SK-N-SH treated with all-trans-retinoic acid at 6 μM for 48 hours (cell line): ENCODE results near the gene CCDC40.

ENCODE experiments used
- ARNTL ChIP-seq: fragments of 450-650 bp; formaldehyde crosslinking; IDR thresholded peaks from 2 replicates; pipeline ENCODE4 v1.5.0; 2020; ENCODE audit warnings: low read depth, mild to moderate bottlenecking, moderate library complexity, borderline replicate concordance
- OSR1 ChIP-seq: fragments of 250-450 bp; sonication (Bioruptor Pico); IDR thresholded peaks from 2 replicates; pipeline ENCODE4 v1.8.0; 2022; ENCODE audit warnings: moderate library complexity, mild to moderate bottlenecking, inconsistent platforms
- TCF4 ChIP-seq: fragments of 250-450 bp; sonication (Bioruptor Pico); IDR thresholded peaks from 2 replicates; pipeline ENCODE4 v1.8.0; 2021; ENCODE audit warnings: mild to moderate bottlenecking, moderate library complexity, borderline replicate concordance
- TF ChIP-seq, protein P1 (sequence below): fragments of 250-450 bp; sonication (Bioruptor Pico); IDR thresholded peaks from 2 replicates; pipeline ENCODE4 v1.8.0; 2020; ENCODE audit warnings: mild to moderate bottlenecking, moderate library complexity, borderline replicate concordance
- TF ChIP-seq, protein P2 (sequence below): fragments of 250-450 bp; sonication (Bioruptor Pico); IDR thresholded peaks from 2 replicates; pipeline ENCODE4 v1.8.0; 2021; ENCODE audit warnings: low read depth, mild to moderate bottlenecking, moderate library complexity, borderline replicate concordance

DNA sequence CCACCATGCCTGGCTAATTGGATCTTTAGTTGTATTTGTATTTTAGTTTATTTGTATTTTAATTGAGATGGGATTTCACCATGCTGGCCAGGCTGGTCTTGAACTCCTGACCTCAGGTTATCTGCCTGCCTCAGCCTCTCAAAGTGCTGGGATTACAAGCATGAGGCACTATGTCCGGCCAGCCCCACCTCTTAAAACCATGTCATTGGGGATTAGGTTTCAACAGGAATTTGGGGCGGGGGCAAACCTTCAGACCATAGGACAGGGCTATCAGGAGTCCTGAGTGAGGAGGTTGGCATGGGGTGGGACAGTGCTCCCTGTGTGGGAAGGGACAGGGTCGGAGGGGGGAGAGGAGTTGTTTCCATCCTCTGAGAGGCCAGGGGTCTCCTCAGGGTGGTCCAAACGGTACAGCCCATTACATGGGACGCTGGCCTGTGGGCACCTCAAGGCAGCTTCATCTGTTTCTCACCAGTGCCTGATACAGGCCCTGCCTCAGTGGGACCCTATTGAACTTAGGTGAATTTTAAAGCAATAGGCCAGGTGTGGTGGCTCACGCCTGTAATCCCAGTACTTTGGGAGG is 86.6 kb downstream of the CCDC40 start:
- TF ChIP-seq ARNTL (CRISPR knock-in tag) (no peak), OSR1 (CRISPR knock-in tag) (no peak), TCF4 (CRISPR knock-in tag) (no peak)
- TF ChIP-seq, protein P1, sequence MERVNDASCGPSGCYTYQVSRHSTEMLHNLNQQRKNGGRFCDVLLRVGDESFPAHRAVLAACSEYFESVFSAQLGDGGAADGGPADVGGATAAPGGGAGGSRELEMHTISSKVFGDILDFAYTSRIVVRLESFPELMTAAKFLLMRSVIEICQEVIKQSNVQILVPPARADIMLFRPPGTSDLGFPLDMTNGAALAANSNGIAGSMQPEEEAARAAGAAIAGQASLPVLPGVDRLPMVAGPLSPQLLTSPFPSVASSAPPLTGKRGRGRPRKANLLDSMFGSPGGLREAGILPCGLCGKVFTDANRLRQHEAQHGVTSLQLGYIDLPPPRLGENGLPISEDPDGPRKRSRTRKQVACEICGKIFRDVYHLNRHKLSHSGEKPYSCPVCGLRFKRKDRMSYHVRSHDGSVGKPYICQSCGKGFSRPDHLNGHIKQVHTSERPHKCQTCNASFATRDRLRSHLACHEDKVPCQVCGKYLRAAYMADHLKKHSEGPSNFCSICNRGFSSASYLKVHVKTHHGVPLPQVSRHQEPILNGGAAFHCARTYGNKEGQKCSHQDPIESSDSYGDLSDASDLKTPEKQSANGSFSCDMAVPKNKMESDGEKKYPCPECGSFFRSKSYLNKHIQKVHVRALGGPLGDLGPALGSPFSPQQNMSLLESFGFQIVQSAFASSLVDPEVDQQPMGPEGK (CRISPR knock-in tag) = no peak
- TF ChIP-seq, protein P2, sequence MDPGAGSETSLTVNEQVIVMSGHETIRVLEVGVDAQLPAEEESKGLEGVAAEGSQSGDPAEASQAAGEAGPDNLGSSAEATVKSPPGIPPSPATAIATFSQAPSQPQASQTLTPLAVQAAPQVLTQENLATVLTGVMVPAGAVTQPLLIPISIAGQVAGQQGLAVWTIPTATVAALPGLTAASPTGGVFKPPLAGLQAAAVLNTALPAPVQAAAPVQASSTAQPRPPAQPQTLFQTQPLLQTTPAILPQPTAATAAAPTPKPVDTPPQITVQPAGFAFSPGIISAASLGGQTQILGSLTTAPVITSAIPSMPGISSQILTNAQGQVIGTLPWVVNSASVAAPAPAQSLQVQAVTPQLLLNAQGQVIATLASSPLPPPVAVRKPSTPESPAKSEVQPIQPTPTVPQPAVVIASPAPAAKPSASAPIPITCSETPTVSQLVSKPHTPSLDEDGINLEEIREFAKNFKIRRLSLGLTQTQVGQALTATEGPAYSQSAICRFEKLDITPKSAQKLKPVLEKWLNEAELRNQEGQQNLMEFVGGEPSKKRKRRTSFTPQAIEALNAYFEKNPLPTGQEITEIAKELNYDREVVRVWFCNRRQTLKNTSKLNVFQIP (CRISPR knock-in tag) = no peak
